HG03280 (cell line): Measurements from ENCODE around the gene MET.

Experiments used
- ATAC-seq: cut with Tn5 transposase; IDR thresholded peaks from one replicate; pipeline ENCODE4 v1.9.1; 2021; ENCODE audit warnings: mild to moderate bottlenecking, moderate library complexity; ENCODE audit not compliant: unreplicated experiment

The MET gene

GRCh38 chr7:116663744-116664143 lies 8.3 kb upstream of the MET start:
- ATAC-seq, result no peak

- ATAC-seq, result no peak
These were observed 6.5 kb upstream of the MET start for GRCh38 chr7:116665332-116665996.

- no peak for ATAC-seq
These were observed 2.2 kb upstream of the MET start for GRCh38 chr7:116669769-116670168.

DNA sequence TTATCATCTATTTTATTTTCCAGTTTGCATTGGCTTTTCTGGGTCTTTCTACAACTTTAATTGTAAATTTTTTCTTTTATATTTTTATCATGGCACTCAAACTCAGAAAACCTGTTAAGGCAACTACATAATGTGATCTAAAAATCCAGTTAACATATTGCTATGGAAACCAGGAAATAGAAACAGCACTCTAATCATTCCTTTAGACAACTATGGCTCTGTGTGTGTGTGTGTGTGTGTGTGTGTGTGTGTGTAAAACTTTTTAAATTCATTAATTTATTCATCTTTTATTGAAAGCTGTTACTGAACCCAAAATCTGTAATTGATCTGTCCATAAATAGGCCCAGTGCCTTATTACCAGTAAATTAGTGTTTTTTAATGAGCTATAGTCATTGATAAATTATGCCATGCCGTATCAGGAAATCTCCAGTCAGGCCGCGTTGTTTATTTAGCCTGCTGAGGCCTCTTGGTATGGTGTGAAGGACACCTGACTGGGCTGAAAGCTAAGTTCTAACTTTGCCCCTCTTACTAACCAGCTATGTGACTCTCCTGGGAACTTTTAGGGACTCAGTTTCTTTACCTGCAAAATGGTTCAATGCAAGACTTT lies 1.5 kb upstream of the MET start:
- no peak for ATAC-seq

- ATAC-seq, result no peak
These were observed 885 bp upstream of the MET start for GRCh38 chr7:116671111-116671510.

GRCh38 chr7:116672596-116673456 lies 830 bp downstream of the MET start:
- no peak for ATAC-seq

- no peak for ATAC-seq
These were observed 1.5 kb downstream of the MET start for GRCh38 chr7:116673457-116673865.

DNA sequence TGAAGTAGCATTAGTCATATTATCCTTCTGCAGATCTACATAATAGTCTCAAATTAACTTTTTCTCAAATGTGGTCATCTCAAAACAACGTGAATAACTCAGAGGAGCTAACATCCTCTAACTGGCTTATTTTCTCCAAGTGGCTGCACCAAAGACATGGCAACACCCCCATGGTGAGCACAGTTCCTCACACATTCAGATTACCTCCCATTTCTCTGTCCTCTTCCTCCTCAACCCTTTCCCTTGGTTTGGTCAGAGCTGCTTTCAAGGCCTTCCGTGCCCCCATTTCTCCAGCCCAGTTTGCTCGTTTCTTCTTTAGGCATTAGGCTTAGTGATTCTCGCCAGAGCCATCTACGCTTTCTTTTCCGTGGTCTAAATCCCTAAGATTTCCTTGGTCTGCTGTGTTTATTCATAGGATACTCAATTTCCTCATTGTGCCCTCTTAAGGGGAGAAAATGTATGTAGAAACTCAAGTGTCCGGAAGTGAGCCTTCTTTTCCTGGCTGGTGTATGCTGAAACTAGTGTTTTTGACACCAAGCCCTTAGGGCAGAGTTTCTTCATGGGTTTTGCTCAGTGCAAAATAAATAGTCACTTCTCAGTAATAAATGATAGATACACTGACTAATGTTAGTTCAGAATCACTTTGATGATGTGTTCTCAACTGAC lies 2.6 kb downstream of the MET start:
- no peak for ATAC-seq

GRCh38 chr7:116675812-116676355 lies 3.9 kb downstream of the MET start:
- no peak for ATAC-seq

DNA sequence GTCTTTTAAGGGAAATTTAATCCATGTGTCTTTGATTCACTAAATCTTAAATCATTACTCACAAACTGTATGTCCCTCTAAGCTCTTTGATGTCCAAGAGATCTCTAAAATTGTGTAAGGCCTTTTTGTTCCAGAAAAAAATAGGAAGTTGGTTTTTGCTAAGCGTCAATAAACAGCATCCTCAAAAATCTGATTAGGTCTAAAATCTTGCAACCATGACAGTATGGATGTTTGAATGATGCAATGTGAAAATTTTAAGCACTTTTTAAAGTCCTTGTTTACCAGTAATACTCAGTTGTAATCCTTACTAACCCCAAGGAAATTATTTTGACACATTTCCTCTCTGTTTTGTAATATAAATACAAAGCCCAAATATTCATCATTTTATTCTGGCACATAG lies 6.8 kb downstream of the MET start:
- ATAC-seq, result no peak

DNA sequence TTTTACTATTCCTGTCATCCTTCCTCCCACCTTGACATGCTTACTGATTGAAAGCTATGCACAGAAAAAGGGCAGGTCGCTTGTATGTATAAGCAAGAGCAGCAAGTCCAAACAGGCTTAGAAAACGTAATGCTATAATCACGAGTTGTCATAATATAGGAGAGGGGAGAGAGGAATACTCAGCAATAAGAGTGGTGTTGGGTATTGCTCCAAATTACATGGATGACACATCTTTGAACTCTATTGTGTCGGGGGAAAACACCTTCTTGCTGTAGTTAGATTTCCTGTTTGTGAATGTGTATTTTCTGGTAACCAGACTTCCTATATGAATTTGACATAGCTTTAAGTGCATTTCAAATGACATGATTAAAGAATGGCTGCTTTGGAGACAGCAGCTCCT lies 7.5 kb downstream of the MET start:
- peak; percentile 51 for ATAC-seq

DNA sequence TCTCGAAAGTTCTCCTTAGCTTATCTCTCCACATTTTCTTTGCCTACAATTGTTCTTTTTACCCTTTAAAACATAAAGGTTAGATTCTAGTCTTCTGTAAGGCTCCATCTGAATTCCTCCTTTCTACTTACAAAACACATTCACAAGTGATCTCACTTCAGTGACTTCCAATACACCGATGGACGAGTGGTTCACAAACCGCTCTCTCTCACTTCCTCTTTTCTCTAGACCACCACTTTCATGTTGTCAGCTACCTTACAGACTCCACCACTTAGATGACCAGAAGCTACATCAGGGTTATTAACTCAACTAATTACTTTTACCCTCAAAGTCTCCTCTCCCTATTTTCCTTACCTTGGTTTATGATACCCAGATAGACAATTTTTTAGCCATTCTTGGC lies 11.8 kb downstream of the MET start:
- ATAC-seq, result peak; percentile 99

GRCh38 chr7:116686033-116686432 lies 14.0 kb downstream of the MET start:
- ATAC-seq, result no peak

- ATAC-seq, result no peak
These were observed 14.9 kb downstream of the MET start for GRCh38 chr7:116686812-116687419.

GRCh38 chr7:116687801-116688201 lies 15.8 kb downstream of the MET start:
- ATAC-seq, result no peak

GRCh38 chr7:116689790-116690259 lies 17.8 kb downstream of the MET start:
- ATAC-seq, result no peak

- ATAC-seq, result no peak
These were observed 19.7 kb downstream of the MET start for GRCh38 chr7:116691664-116692063.

DNA sequence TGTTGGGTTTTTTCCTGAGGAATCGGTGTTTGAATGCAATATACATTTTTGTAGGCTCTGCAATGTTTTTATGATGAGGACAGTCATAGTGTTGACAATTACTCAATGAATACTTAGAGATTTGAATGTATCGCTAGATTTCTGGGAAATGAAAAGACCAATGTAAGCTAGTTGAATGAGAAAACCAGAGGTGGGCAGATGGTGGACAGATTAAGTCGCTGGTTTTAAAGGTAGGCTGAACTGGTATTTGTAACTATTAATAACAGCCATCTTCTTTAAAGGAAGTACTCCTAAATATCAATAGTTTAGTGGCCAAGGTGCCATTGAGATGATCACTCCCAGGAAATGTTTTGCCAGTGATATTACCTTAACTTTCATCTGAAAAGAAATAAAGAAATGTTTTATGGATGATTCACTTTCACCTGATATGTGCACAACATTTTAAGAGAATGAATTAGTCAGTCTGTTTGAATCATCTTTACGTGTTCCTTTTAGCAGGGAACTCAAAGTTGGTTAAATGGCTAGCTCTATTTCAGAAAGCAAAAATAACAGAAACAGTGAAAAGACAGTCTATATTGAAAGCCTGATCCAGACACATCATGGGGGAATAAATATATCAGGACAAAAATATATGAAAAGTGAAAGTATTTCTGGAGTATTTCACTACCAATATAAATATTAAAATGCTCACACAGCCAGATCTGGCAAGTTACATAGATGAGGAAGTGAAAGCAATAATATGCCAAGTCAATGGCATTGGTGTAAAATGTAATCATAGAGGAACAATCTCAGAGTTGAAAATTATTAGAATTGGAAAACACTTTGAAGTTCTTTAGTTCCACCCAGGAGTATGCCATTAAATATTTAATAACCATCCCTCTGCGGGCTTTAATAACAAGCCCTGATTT lies 20.7 kb downstream of the MET start:
- ATAC-seq, result no peak

DNA sequence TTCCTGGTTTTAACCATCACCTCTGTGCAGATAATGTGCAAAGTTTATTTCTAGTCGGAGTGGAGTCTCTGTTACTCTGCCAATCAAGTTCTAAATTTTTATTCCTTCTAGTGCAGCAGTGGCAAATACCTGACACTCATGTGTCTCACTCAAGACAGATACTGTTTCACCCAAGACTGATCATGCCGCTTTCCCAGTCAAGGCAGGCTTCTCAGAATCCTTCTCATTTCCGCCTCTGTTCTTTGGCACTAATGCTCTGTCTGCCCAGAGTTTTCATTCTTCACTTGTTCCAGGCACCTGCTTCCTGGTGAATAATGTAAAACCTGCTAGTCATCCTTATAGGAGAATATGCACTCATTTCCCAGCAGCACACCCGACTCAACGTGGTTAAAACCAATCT lies 24.7 kb downstream of the MET start:
- ATAC-seq, result no peak

- ATAC-seq, result no peak
These were observed 25.2 kb downstream of the MET start for GRCh38 chr7:116697152-116697551.
